Transverse colon (tissue), 4 donors: ENCODE results near the gene BORCS5. TPM values are rescaled to one million over a fixed set of nuclear protein-coding genes. Genes with fewer than 3 reads are reported as not detected.

Experiments
- DNase-seq: peaks from one replicate; pipeline ENCODE4 v3.0.0-alpha.2; 2019
- H3K27ac ChIP-seq, 4 donors: fragments of 200-600 bp; sonication (generic); 2 replicates each; pipeline ENCODE4 v1.5.1; 2016 to 2018; ENCODE audit warnings: inconsistent platforms in 4 of 4
- H3K27me3 ChIP-seq: fragments of 200-600 bp; sonication (generic); 2 replicates; pipeline ENCODE4 v1.5.1; 2017; ENCODE audit warnings: inconsistent platforms
- H3K36me3 ChIP-seq, 4 donors: fragments of 200-600 bp; sonication (generic); 2 replicates each; pipeline ENCODE4 v1.5.1; 2017 to 2019; ENCODE audit warnings: inconsistent platforms in 4 of 4
- H3K4me1 ChIP-seq, 4 donors: fragments of 200-600 bp; sonication (generic); 2 replicates each; pipeline ENCODE4 v1.5.1; 2017 to 2020; ENCODE audit warnings: inconsistent platforms in 4 of 4
- H3K4me3 ChIP-seq, 4 donors: fragments of 200-600 bp; sonication (generic); 1 replicate in 1 of 4; 2 replicates in 3 of 4; pipeline versions ENCODE4 v1.5.1 to v1.6.1; 2017 to 2019; ENCODE audit warnings: inconsistent platforms in 4 of 4
- H3K9me3 ChIP-seq, 2 donors: fragments of 200-600 bp; sonication (generic); 2 replicates each; pipeline ENCODE4 v1.5.1; 2017 to 2019; ENCODE audit warnings: inconsistent platforms in 2 of 2
- CTCF ChIP-seq, 5 experiments: fragments of 200-600 bp in 3 of 5; fragments of 450-650 bp in 2 of 5; sonication (generic) in 3 of 5; IDR thresholded peaks; 1 replicate in 2 of 5; 2 replicates in 3 of 5; pipeline ENCODE4 v1.5.1; 2016 to 2017; ENCODE audit warnings: antibody characterized with exemption in 5 of 5, inconsistent platforms in 3 of 5, mild to moderate bottlenecking in 2 of 5, moderate library complexity in 1 of 5
- EP300 ChIP-seq: sonication (generic); formaldehyde crosslinking; IDR thresholded peaks from one replicate; pipeline ENCODE4 v1.6.1; 2017; ENCODE audit warnings: antibody characterized with exemption, low read depth
- POLR2A ChIP-seq: fragments of 450-650 bp; IDR thresholded peaks from one replicate; pipeline ENCODE4 v1.6.1; 2016; ENCODE audit warnings: antibody characterized with exemption, mild to moderate bottlenecking, moderate library complexity
- POLR2AphosphoS5 ChIP-seq, 3 donors: sonication (generic); formaldehyde crosslinking; IDR thresholded peaks; one replicate each; pipeline ENCODE4 v1.6.1; 2016; ENCODE audit warnings: antibody characterized with exemption in 3 of 3
- WGBS, 2 donors: methylation state at CpG; one replicate each; pipeline ENCODE4 v1.1.5; 2018; ENCODE audit warnings: low coverage in 1 of 2; 5-methylcytosine and 5-hydroxymethylcytosine counted together
- in situ Hi-C, 4 donors: fragments of 200-750 bp; cut with MboI; loops; one replicate each; pipeline versions ENCODE4 v1.15.0 to v1.15.1; 2017; ENCODE audit warnings: low sequenced_read_pairs in 3 of 4, low pct_ligation_motif_present in 1 of 4, low pct_unique_long_range_greater_than_20kb in 1 of 4
- intact Hi-C: fragments of 100-400 bp; cut with DNase I; formaldehyde crosslinking; loops from one replicate; pipeline ENCODE4 v1.15.1; 2023; ENCODE audit warnings: low total_unique reads
- total RNA-seq, 4 donors: library from RNA; depleted of rRNA; stranded (reverse); fragments of >200 nt; gene quantifications; one replicate each; pipeline ENCODE4 v1.1.0, GENCODE V29; 2016

Gene BORCS5
- total RNA-seq, 4 donors from 2014 or later = 8.5 to 52.7 (median 21.3) TPM

- Histone ChIP-seq H3K9me3 (no peaks in the 10 kb centered on the region), H3K4me1 (peaks cover 0 to 16% (median 4%) of the 10 kb centered on the region in 4 donors), H3K27me3 (no peaks in the 10 kb centered on the region), H3K4me3 (no peak overlapping the region), H3K36me3 (peaks cover 0 to 4% (median 0%) of the 10 kb centered on the region in 4 donors), H3K27ac (no peak overlapping the region)
- no peak for TF ChIP-seq POLR2A
- TF ChIP-seq EP300 = no peak
- TF ChIP-seq POLR2AphosphoS5 (IDR thresholded peaks at IDR 0.05) = no peak
- TF ChIP-seq CTCF (IDR thresholded peaks at IDR 0.05) = no peak
- 65 to 82% methylated on average over 3 of the region's 3 CpGs for WGBS, 2 donors
- in situ Hi-C loops = no loop called here
- intact Hi-C loops = no loop called here
- no peak for DNase-seq
Measured at GRCh38 chr12:12511021-12511783, 154.3 kb downstream of the BORCS5 start.

GRCh38 chr12:12511895-12512711 lies 155.2 kb downstream of the BORCS5 start:
- Histone ChIP-seq H3K4me1 (peaks cover 0 to 12% (median 3%) of the 10 kb centered on the region in 4 donors), H3K9me3 (no peaks in the 10 kb centered on the region), H3K27ac (no peak overlapping the region), H3K36me3 (peaks cover 0 to 4% (median 0%) of the 10 kb centered on the region in 4 donors), H3K27me3 (no peaks in the 10 kb centered on the region), H3K4me3 (no peak overlapping the region)
- in situ Hi-C loops = no loop called here
- intact Hi-C loops = no loop called here
- no peak for DNase-seq
- TF ChIP-seq CTCF (IDR thresholded peaks at IDR 0.05) (no peak), EP300 (no peak), POLR2A (no peak), POLR2AphosphoS5 (IDR thresholded peaks at IDR 0.05) (no peak)
- 83 to 84% methylated on average over 5 of the region's 5 CpGs for WGBS, 2 donors

- intact Hi-C loops = no loop called here
- in situ Hi-C loops = no loop called here
- H3K27ac ChIP-seq = no peak overlapping the region
- H3K4me3 ChIP-seq = no peak overlapping the region
- H3K9me3 ChIP-seq = no peaks in the 10 kb centered on the region
- H3K27me3 ChIP-seq = no peaks in the 10 kb centered on the region
- no peak for DNase-seq
- no peak for TF ChIP-seq POLR2AphosphoS5 (IDR thresholded peaks at IDR 0.05)
- TF ChIP-seq CTCF (IDR thresholded peaks at IDR 0.05) = no peak
- no peak for TF ChIP-seq EP300
- TF ChIP-seq POLR2A = no peak
- peaks cover 0 to 22% (median 8%) of the 10 kb centered on the region in 4 donors for H3K4me1 ChIP-seq
- 65 to 80% methylated on average over 3 of the region's 3 CpGs for WGBS, 2 donors
- H3K36me3 ChIP-seq = peaks cover 0 to 4% (median 0%) of the 10 kb centered on the region in 4 donors
Measured at GRCh38 chr12:12513416-12514006, 156.6 kb downstream of the BORCS5 start.

- H3K36me3 ChIP-seq = peaks cover 0 to under 1% (median 0%) of the 10 kb centered on the region in 4 donors
- H3K27me3 ChIP-seq = no peaks in the 10 kb centered on the region
- DNase-seq = no peak
- no peak for TF ChIP-seq POLR2AphosphoS5 (IDR thresholded peaks at IDR 0.05)
- TF ChIP-seq EP300 = no peak
- TF ChIP-seq CTCF (IDR thresholded peaks at IDR 0.05) = no peak
- no peak for TF ChIP-seq POLR2A
- intact Hi-C loops (no loop called here), in situ Hi-C loops (no loop called here)
- peak overlapping the region in 3 of 4 donors; percentile 82 to 84 (median 84) for H3K27ac ChIP-seq
- peaks cover 0 to 67% (median 26%) of the 10 kb centered on the region in 4 donors for H3K4me1 ChIP-seq
- WGBS, 2 donors = 75 to 88% methylated on average over 3 of the region's 3 CpGs
- H3K9me3 ChIP-seq = no peaks in the 10 kb centered on the region
- no peak overlapping the region for H3K4me3 ChIP-seq
Measured at GRCh38 chr12:12518464-12518845, 161.6 kb downstream of the BORCS5 start.
